DMS153 treated with DMSO at 0.1 percent for 48 hours (cell line): ENCODE data around the gene CP.
"Not testable (repeated sequence)": the region's sequence is repeated elsewhere in the genome, so short reads cannot be mapped to it uniquely, and the experiment has no call there.

Source experiments
- DNase-seq: peaks from one replicate; lab custom pipeline; 2025; ENCODE audit not compliant: unreplicated experiment; lab: John Stamatoyannopoulos, UW

Gene CP

DNA sequence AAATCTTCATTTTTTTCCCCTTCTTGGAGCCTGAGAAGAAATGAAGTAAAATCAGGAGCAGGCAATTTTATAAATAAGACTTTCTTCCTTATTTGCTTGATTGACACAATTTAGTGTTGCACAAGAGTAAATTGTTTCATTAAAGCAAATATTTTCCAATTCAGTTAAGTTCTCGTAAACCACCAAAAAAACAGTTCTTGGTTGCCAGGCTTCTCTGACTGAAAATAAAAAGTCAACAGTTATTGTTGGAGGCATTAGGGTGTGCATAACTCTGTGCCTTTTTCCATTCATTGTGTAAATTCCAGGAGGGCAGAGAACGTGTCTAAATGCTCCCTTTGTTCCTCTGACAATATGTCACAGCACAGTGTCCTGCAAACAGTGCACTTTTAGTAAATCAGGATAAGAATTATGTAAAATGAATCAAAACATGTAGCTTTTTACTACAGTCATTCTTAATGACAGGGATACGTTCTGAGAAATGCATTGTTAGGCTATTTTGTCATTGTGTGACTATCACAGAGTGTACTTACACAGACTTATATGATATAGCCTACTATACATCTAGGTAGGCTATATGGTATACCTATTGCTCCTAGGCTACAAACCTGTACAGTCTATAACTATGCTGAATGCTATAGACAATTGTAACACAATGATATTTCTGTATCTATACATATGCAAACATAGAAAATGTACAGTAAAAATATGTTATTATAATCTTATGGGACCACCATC lies at the start of gene CP:
Gene CP (minus strand): TSS at position 47 of the 735 bp plus-strand sequence. CDS start 37 bp downstream, at position 10.
- no peak for DNase-seq

DNA sequence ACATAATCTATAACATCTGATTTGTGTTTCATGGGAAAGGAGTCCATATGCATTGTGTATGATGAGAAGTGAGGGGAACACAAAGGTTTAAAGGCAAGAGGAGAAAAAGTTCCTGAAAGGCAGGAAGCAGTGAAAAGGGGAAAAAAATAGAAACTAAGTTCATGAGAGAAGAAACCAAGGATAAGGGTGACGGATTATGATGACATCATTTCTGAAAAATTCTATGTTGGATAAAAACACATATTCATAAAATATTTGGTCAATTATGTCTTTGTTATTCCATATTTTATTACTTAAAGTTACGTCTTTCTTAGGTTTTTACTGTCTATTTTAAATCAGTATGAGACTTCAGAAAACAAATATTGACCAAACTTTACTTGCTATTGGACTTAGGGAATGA lies 48.6 kb upstream of the CP start:
- no peak for DNase-seq

GRCh38 chr3:149269687-149270086 lies 48.1 kb upstream of the CP start:
- no peak for DNase-seq

DNA sequence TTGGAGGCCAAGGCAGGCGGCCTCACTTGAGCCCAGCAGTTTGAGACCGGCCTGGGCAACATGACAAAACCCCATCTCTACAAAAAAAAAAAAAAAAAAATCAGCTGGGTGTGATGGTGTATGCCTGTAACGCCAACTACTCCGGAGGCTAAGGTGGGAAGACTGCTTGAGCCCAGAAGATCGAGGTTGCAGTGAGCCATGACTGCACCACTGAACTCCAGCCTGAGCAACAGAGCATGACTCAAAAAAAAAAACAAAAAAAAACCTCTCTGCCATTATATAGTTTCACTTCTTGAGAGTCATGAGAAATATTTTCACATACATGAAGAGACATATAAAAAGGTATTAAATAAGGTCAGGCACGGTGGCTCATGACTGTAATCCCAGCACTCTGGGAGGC lies 45.9 kb upstream of the CP start:
- DNase-seq, result no peak

DNA sequence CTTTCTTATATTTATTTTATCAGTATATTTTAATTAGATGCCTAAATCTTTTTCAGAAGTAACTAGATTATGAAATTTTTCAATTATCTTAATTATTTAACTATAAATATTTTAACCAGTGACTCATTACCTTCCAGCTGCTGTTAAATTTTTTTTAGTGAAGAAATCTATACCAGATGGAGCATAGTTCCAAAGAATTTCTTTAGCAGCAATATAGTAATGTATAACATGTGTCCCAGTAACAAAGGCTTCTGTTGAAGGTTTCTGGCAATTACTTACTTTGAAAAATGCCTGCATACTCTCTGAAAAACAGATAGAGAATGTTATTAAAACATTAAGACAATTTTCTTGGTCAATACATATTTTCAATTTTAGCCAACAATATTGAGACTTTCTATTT lies 45.1 kb upstream of the CP start:
- DNase-seq, result no peak

DNA sequence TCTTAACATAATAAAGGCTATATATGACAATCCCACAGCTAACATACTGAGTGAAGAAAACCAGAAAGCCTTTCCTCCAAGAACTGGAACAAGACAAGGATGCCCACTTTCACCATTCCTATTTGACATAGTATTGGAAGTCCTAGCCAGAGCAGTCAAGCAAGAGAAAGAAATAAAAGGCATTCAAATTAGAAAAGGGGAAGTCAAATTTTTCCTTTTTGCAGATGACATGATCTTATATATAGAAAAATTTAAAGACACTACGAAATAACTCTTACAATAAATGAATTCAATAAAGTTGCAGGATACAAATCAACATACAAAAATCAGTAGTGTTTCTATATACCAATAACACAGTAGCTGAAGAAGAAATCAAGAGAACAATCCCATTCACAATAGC lies 42.2 kb upstream of the CP start:
- no peak for DNase-seq

DNA sequence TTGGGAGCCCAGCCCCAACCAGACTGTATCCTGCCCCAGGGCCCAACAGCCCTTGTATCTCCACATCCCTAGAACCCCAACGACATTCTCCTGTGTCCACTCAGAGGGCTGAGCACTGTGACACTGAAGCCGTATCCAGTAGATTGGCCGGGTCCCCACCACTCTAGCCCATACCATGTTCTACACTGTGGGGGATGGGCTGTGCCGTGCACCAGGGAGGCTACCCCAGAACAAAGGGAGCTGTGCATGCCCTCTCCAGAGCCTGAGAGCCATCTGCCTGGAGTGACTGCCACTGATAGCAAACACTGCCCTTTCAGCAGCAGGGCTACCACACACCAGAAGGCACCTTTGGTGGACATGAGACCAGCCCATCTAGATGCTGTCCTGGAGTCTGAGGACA lies 37.1 kb upstream of the CP start:
- no peak for DNase-seq

DNA sequence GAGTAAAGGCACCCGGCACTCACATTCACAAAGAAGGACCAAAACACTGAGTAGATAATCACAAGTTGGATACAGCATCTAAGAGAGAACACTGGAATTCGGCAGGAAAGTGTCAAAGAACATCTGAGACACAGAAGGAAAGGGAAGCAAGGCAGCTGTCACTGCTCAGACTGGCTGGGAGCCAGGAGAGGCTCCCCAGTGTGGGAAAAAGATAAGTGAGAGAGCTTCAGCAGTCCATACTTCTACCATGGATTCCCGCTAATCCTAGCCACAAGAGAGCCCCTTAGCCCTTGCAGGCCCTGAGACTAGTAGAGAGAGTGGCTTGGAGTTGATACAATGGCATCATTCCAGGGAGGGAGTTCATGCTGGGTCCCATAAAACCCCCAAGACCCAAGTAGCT lies 36.7 kb upstream of the CP start:
- no peak for DNase-seq

- DNase-seq, result no peak
Observed at GRCh38 chr3:149252272-149252671, 30.6 kb upstream of the CP start.

DNA sequence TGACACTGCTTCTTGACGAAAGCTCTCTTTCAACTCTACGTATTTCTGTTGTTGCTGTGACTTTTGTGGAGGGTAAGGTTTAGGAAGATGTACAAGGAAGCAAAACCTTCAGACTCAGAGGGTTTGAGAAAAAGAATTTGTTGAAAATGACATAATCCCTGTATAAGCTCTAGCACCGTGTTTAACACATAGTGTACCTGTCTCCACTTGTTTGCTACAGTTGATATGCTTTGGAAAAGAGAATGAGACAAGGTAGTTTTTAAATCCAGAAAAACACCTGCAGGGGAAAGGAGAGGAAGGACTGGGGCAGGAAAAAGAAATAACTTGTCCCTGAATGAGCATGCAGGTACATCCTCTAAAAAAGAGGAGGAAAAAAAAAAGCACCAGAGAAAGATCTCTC lies 29.6 kb upstream of the CP start:
- DNase-seq, result no peak

GRCh38 chr3:149247929-149248691 lies 26.5 kb upstream of the CP start:
- DNase-seq, result peak; percentile 50

DNA sequence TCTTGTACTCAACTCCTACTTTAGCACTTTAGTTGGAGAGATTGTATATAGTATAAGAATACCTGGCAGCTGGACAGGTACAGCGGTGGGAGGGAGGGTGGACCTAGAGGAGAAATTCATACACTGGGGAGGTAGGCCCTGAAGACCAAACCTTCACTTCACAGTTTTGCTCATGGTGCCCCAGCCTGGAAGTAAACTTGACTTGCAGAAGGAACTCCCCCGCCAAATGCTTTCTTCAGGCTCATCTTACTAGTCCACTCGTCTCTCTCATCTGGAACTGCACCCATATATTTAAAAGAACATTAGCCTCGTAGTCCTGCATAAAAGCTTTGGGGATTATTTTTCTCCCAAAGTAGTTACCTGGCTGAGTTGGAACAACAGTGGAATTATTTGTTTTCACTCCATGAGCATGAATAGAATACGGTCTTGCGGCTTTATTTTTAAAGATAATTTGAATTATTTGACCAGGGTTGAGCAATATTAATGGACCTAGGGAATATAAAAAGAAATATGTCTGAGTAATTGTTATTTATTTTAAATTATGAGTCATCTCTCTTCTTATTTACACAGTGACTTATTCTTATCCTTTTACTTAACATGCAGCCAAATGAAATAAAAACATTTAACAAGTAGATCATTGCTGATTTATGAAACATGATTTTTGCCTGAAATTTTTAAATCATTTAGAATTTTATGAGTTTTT lies 25.5 kb upstream of the CP start:
- no peak for DNase-seq

- no peak for DNase-seq
Observed at GRCh38 chr3:149245738-149246451, 24.3 kb upstream of the CP start.

GRCh38 chr3:149243540-149243939 lies 21.9 kb upstream of the CP start:
- no peak for DNase-seq

DNA sequence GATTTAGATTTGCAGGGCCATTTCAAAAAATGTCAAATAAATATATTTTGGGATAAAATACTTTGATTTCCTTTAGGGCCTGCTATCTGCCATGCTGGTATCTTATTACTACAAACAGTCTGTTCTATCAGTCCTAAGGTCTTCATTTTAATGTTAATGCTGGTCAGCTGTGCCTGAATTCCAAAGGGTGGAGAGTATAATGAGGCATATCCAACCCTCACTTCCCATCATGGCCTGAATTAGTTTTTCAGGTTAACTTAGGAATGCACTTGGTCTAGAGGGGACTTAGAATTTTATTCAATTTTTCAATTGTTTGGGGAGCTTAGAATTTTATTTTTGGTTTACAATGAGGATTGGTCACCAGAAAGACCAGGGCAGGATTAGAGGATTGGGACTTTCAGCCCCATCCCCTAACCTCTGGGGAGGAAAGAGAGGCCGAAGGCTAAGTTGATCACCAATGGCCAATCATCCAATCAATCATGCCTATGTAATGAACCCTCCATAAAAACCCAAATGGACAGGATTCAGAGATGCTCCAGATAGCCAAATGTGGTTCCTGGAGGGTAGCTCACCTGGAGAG lies 17.8 kb upstream of the CP start:
- DNase-seq, result no peak

GRCh38 chr3:149238268-149238667 lies 16.6 kb upstream of the CP start:
- not testable (repeated sequence) for DNase-seq

- DNase-seq, result no peak
Observed at GRCh38 chr3:149235599-149236424, 14.2 kb upstream of the CP start.

- no peak for DNase-seq
Observed at GRCh38 chr3:149234671-149235245, 13.1 kb upstream of the CP start.

DNA sequence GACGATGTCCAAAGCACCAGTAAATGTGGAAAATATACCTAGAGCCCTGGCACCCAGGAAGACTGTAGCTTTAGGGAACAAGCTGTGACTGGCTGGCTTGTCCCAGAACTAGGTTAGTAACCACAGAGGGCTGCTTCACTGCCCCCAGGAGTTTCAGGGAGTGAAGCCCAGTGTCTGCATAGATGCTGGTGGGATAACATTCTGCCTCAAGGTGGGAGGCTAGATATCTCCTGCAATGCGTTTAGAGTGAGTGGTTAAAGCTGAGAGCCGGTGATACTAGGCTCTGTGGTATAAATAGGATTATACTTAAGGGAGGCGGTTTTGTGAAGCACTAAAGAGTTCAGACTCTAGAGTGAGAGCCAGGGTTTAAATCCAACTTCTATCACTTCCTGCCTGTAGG lies 11.7 kb upstream of the CP start:
- no peak for DNase-seq

- no peak for DNase-seq
Observed at GRCh38 chr3:149231871-149232270, 10.2 kb upstream of the CP start.
